ENCODE measurements around the gene C5AR1.
A peak's percentile ranks its signal among the peaks of the same experiment; 100 is the strongest.
"Not testable (repeated sequence)": the region's sequence is repeated elsewhere in the genome, so short reads cannot be mapped to it uniquely, and the experiment has no call there.

C5AR1 gene

DNA sequence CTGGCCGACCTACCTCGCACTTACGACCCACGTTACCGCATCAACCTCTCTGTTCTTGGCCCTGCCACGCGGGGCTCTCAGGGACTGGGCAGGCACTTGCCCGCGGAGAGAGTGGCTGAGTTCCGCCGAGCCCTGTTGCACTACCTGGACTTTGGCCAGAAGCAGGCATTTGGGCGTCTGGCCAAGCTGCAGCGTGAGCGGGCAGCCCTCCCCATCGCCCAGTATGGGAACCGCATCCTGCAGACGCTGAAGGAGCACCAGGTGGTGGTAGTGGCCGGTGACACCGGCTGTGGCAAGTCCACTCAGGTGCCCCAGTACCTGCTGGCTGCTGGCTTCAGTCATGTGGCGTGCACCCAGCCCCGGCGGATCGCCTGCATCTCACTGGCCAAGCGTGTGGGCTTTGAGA lies 43.6 kb downstream of the C5AR1 start:
- no peaks in the 10 kb centered on the region for H3K27me3 Mint-ChIP-seq
- no peak for ATAC-seq (replicated peaks)
- no peak for DNase-seq
- peaks cover 2 to 7% of the 10 kb centered on the region in 2 donors for H3K9me3 Mint-ChIP-seq
- peaks cover 24 to 58% of the 10 kb centered on the region in 2 donors for H3K4me1 Mint-ChIP-seq
- H3K4me3 Mint-ChIP-seq, result no peak overlapping the region
- H3K36me3 Mint-ChIP-seq, result peaks cover 55 to 73% of the 10 kb centered on the region in 2 donors
- H3K27ac Mint-ChIP-seq, result no peak overlapping the region

DNA sequence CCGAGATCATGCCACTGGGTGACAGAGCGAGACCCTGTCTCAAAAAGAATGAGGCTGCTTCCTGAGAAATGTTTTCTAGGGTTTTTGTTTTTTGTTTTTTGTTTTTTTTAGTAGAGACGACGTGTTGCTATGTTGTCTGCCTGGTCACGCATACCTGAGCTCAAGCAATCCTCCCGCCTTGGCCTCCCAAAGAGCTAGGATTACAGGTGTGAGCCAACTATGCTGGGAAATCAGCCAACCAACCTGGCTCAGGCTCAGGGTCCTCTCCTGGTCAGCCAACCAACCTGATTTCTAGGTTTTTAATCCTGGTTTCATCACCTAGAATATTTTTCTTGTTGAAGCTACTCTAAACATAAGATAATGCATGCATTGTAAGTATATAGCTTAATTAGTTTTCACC lies 47.2 kb downstream of the C5AR1 start:
- ATAC-seq (replicated peaks) (no peak), DNase-seq (no peak)
- peaks cover 9 to 26% of the 10 kb centered on the region in 2 donors for H3K4me1 Mint-ChIP-seq
- no peaks in the 10 kb centered on the region for H3K27me3 Mint-ChIP-seq
- H3K36me3 Mint-ChIP-seq, result peaks cover 72 to 84% of the 10 kb centered on the region in 2 donors
- H3K4me3 Mint-ChIP-seq, result no peak overlapping the region
- H3K27ac Mint-ChIP-seq, result no peak overlapping the region
- H3K9me3 Mint-ChIP-seq, result no peaks in the 10 kb centered on the region

DNA sequence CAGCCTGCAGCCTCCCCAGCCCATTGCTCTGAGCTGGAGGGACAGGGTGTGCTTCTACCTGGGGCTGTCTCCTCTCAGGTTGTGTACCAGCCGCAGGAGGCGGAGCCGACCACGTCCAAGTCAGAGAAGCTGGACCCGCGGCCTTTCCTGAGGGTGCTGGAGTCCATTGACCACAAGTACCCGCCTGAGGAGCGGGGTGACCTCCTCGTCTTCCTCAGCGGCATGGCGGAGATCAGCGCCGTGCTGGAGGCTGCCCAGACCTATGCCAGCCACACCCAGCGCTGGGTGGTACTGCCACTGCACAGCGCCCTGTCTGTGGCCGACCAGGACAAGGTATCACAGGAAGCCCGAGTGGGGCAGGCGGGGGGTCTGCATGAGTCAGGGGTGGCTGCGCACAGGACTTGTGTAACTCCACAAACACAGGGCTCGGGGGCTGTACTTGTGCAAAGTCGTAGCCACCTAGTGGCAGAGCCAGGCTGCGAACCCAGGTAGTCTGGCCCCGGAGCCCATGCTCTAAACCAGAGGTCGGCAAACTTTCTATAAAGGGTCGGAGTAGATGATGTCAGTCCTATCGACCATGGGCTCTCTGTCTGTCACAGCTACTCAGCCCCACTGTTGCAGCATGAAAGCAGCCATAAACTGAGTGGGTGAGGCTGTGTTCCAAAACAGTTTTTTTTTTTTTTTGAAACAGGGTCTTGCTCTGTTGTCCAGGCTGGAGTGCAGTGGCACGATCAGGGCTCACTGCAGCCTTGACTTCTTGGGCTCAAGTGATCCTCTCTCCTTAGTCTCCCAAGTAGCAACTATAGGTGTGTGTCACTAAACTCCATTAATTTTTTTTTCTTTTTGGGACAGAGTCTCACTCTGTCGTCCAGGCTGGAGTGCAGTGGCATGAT lies 48.4 kb downstream of the C5AR1 start:
- Mint-ChIP-seq H3K27me3 (no peaks in the 10 kb centered on the region), H3K27ac (no peak overlapping the region), H3K4me1 (peaks cover 2 to 14% of the 10 kb centered on the region in 2 donors), H3K4me3 (no peak overlapping the region), H3K9me3 (no peaks in the 10 kb centered on the region), H3K36me3 (peaks cover 68 to 79% of the 10 kb centered on the region in 2 donors)
- no peak for ATAC-seq (replicated peaks)
- no peak for DNase-seq

DNA sequence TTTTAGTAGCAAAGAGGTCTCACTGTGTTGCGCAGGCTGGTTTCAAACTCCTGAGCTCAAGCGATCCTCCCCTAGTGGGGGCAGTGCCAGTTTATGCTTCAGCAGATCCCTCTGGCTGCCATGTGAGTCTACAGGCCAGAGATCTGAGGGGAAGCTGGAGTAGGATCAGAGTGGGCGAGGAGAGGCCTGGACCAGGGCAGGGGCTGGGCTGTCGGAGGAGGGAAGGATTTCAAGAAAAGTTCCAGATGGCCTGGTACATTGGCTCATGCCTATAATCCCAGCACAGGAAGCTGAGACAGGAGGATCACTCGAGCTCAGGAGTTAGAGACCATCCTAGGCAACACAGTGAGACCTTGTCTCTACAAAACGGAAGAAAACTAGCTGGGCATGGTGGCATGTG lies 49.3 kb downstream of the C5AR1 start:
- no peaks in the 10 kb centered on the region for H3K27me3 Mint-ChIP-seq
- no peak for DNase-seq
- H3K27ac Mint-ChIP-seq, result no peak overlapping the region
- peaks cover 2 to 12% of the 10 kb centered on the region in 2 donors for H3K4me1 Mint-ChIP-seq
- H3K36me3 Mint-ChIP-seq, result peaks cover 72 to 83% of the 10 kb centered on the region in 2 donors
- ATAC-seq (replicated peaks), result no peak
- no peak overlapping the region for H3K4me3 Mint-ChIP-seq
- H3K9me3 Mint-ChIP-seq, result no peaks in the 10 kb centered on the region

DNA sequence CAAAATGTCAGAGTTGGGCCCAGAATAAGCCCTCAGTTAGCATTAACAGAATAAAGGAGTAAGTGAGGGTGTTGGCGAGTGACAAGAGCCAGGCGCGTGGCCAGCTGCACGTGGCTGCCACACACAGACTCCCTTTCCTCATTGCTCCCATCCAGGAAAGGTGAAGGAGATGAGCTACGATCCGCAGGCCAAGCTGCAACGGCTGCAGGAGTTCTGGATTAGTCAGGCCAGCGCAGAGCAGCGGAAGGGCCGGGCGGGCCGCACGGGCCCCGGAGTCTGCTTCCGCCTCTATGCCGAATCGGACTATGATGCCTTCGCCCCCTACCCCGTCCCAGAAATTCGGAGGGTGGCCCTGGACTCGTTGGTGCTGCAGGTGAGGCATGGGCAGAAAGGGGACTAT lies 52.7 kb downstream of the C5AR1 start:
- Mint-ChIP-seq H3K9me3 (no peaks in the 10 kb centered on the region), H3K36me3 (peaks cover 59 to 76% of the 10 kb centered on the region in 2 donors), H3K4me1 (no peaks in the 10 kb centered on the region), H3K27ac (no peak overlapping the region), H3K27me3 (no peaks in the 10 kb centered on the region), H3K4me3 (no peak overlapping the region)
- no peak for ATAC-seq (replicated peaks)
- DNase-seq, result no peak

DNA sequence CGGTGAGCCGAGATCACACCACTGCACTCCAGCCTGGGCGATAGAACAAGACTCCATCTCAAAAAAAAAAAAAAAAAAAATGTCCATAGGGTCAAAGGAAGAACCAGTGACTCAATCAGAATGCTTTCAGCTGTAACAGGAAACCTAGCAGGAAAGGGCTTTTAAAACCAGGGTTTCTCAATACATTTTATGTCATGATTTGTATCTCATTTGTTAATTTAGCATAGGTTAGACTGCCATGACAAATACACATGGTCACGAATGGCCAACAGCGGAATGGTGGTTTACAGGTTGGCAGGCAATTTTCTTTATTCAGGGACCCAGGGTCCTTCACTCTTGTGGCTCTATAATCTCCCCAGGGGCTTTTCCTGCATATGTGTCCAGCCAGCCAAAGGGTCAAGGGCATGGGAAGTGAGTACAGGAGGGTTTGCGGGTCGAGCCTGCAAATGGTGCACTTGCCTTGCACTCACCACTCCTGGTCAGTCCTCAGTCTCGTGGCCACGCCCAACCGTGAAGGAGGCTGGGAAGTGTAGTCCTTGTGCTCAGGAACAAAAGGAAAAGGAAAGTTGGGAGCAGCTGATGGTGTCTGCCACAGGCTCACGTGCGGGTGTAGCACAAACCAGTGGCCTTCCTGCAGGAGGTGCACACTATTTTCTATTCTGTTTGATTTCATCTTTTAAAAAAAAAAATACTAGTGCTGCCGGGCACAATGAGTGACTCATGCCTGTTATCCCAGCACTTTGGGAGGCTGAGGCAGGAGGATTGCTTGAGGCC lies 54.3 kb downstream of the C5AR1 start:
- Mint-ChIP-seq H3K9me3 (no peaks in the 10 kb centered on the region), H3K4me1 (no peaks in the 10 kb centered on the region), H3K27me3 (no peaks in the 10 kb centered on the region), H3K27ac (no peak overlapping the region), H3K36me3 (peaks cover 46 to 63% of the 10 kb centered on the region in 2 donors), H3K4me3 (no peak overlapping the region)
- DNase-seq (no peak), ATAC-seq (replicated peaks) (no peak)

DNA sequence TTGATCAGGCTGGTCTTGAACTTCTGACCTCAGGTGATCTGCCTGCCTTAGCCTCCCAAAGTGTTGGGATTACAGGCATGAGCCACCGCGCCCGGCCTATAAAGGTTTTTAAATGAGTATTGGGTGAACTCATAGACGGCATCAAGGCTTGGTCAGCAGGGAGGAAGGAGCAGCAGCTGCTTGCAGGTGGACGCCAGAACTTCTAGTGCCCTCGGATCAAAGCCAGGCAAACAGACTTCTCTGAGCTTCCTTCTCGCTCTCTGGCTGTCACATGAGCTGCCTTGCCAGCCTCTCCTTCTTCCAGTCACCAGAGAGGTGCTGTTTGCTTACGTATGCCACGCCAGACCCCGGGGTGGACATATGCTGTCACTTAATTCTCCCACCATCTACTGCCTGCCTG lies 55.8 kb downstream of the C5AR1 start:
- not testable (repeated sequence) for H3K4me1 Mint-ChIP-seq; H3K27me3 Mint-ChIP-seq; H3K9me3 Mint-ChIP-seq; DNase-seq; ATAC-seq (replicated peaks); H3K4me3 Mint-ChIP-seq
- Mint-ChIP-seq H3K27ac (peak overlapping the region; percentile 9), H3K36me3 (peaks cover 48 to 64% of the 10 kb centered on the region in 2 donors)

DNA sequence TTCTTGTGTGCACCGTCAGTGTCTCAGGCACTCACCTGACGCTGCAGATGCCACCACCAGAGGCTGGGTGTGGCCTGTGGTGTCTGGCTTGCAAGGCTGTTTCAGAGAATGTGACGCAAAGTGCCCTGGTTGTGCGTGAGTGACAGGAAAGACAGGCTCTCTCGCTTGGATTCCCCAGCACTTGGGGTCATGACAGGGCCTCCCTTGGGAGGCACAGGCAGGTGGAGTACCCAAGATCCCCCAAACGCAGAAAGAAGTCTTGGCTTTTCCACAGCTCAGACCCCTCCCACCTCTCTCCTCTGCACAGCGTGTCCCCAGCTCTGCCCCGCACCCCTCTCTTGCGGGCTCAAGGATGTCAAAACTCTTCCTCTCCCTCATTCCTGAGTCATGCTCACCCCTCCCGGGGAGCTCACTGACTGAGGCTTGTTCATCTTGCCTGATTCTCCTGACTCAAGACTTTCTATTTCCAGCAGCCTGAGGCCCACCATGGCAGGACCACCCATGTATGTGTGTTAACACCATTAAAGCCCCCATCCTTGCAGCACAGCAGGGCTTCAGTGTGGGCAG lies 60.5 kb downstream of the C5AR1 start:
- DNase-seq (no peak), ATAC-seq (replicated peaks) (no peak)
- Mint-ChIP-seq H3K27ac (no peak overlapping the region), H3K36me3 (peaks cover 27 to 36% of the 10 kb centered on the region in 2 donors), H3K27me3 (no peaks in the 10 kb centered on the region), H3K4me1 (no peaks in the 10 kb centered on the region), H3K9me3 (no peaks in the 10 kb centered on the region), H3K4me3 (no peak overlapping the region)

DNA sequence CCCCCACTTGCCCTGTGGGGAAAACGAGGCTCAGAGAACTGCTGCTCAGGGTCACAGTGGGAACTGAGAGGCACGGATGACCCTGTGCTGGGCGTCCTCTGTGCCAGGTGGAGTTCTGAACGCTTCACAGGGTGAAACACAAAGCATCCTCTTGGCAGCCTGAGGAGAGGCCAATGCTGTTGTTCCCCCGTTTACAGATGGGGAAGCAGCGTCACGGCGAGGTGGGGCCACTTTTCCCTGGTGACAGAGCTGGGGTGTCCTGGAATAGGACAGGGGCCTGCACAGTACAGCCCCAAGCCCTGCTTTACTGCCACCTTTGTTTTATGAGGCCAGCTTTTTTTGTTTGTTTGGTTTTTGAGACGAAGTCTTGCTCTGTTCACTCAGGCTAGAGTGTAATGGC lies 61.6 kb downstream of the C5AR1 start:
- ATAC-seq (replicated peaks), result no peak
- Mint-ChIP-seq H3K27ac (no peak overlapping the region), H3K36me3 (peaks cover 29 to 38% of the 10 kb centered on the region in 2 donors), H3K4me1 (no peaks in the 10 kb centered on the region), H3K27me3 (no peaks in the 10 kb centered on the region), H3K9me3 (no peaks in the 10 kb centered on the region), H3K4me3 (no peak overlapping the region)
- no peak for DNase-seq
